GM08714 (cell line): ENCODE data around the gene NBAS.

Source experiments
- H3K4me3 ChIP-seq: fragments of 200-500 bp; sonication (Bioruptor generic); 2 replicates; pipeline ENCODE4 v1.5.1; 2014; ENCODE audit warnings: mild to moderate bottlenecking, low read length, inconsistent platforms
- ZNF274 ChIP-seq: IDR thresholded peaks from 2 replicates; pipeline ENCODE4 v1.6.1; 2012; ENCODE audit warnings: mild to moderate bottlenecking, low read depth, low read length

NBAS gene

DNA sequence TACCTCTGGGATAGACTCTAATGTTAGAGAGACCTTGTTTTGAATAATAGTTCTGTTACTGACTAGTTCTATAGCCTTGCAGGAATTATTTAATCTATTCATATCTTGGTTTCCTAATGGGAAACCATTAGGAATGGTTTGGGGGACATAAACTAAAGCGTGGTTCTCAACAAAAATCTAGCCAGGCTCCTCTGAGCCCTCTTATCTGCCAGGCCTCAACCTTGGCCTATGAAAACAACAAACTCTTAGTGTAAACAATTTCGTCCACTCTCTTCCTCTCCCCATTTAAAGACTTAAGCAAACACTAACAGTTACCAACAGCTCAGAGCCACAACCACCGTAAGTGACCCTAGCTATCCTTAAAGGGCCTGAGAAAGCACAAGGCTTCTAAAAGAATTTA, 10.6 kb upstream of the NBAS start:
- no peak overlapping the region for H3K4me3 ChIP-seq
- no peak for TF ChIP-seq ZNF274

DNA sequence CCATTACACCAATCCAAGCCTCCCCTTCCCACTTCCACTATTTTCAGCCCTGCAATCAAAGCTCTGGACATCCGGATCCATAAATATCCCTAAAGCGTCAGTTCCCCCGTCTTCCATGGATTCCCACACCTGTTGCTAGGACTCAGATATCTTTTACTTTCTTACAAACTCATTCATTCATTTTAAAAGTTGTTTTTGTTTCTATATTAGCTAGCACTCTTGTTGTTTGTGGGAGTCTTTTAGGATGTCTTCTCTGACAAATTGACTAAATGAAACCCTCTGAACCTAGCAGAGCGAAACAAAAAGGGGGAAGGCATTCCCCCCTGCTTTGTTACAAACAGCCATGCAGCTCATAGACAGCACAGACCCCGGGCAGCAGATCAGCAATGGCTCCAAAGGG, 9.0 kb upstream of the NBAS start:
- no peak overlapping the region for H3K4me3 ChIP-seq
- no peak for TF ChIP-seq ZNF274

DNA sequence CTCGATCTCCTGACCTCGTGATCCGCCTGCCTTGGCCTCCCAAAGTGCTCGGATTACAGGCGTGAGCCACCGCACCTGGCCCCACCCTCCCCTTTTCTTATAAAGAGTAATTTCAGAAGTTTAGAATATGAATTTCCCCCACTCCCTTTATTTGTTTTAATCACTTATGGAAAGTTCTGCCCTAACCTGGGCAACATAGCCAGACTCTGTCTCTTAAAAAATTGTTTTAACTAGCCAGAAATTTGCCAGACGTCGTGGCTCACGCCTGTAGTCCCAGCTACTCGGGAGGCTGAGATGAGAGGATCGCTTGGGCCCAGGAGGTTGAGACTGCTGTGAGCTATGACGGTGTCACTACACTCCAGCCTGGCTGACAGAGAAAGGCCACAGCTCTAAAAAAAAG, 7.7 kb upstream of the NBAS start:
- no peak for TF ChIP-seq ZNF274
- H3K4me3 ChIP-seq = no peak overlapping the region

GRCh38 chr2:15566912-15567311, 5.8 kb upstream of the NBAS start:
- no peak overlapping the region for H3K4me3 ChIP-seq
- no peak for TF ChIP-seq ZNF274

- TF ChIP-seq ZNF274 = no peak
Measured at GRCh38 chr2:15565994-15566671, 5.0 kb upstream of the NBAS start.

DNA sequence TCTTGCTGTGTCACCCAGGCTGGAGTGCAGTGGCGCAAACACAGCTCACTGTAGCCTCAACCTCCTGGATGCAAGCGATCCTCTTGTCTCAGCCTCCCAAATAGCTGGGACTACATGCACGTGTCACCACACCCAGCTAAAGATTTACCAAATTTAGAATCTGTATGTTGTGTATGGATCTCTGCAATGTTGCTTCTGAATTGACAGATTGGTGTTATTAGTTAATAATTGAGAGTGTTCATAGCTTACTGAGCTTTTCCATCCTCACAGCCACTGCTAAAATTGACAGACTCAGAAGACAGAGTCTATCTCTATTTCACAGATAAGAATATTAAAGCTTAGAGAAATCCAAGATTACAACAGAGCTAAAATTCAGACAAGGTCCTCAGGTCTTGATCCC, 4.3 kb upstream of the NBAS start:
- no peak for TF ChIP-seq ZNF274
- no peak overlapping the region for H3K4me3 ChIP-seq

More at GRCh38 chr2:15565994-15566671, 5.0 kb upstream of the NBAS start:
- no peak overlapping the region for H3K4me3 ChIP-seq

DNA sequence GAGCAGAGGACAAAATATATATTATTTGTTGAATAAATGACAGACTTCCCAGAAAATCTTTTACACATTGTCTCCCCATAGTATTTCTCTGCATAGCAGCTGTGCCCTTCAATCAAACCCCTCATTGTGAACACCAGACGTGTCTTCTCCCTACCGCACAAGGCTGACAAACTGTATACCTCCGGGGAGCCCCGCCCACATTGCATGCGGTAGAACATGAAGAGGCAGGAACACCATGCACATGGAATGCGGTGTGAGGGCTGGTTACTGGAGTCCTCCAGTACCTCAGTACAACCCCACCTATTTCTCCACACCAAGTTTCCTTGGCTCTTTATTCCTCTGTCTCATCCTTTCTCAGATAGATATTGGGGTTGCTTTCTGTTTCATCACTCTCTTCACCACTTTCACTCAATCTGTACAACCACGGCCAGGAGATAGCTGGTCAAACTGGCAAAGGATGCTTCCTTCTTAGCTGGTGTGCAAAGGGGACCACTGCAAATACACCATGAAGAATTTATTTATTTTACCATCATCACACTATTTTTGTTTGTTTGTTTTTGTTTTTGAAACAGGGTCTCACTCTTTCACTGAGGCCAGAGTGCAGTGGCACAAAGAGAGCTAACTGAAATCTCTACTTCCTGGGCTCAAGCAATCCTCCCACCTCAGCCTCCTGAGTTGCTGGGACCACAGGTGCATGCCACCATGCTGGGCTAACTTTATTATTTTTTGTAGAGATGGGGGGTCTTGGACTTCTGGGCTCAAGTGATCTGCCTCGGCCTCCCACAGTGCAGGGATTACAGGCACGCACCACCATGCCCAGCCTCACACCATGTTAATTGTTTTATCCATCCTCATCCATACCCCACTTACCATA, 2.3 kb upstream of the NBAS start:
- H3K4me3 ChIP-seq = no peak overlapping the region
- no peak for TF ChIP-seq ZNF274

GRCh38 chr2:15562354-15563031, 1.4 kb upstream of the NBAS start:
- no peak overlapping the region for H3K4me3 ChIP-seq
- TF ChIP-seq ZNF274 = no peak

GRCh38 chr2:15561574-15562344, 625 bp upstream of the NBAS start:
- TF ChIP-seq ZNF274 = no peak

GRCh38 chr2:15560140-15560987, 770 bp downstream of the NBAS start:
- no peak for TF ChIP-seq ZNF274
- peak overlapping the region; percentile 80 for H3K4me3 ChIP-seq

More at GRCh38 chr2:15561574-15562344, 625 bp upstream of the NBAS start:
- peak overlapping the region; percentile 80 for H3K4me3 ChIP-seq

DNA sequence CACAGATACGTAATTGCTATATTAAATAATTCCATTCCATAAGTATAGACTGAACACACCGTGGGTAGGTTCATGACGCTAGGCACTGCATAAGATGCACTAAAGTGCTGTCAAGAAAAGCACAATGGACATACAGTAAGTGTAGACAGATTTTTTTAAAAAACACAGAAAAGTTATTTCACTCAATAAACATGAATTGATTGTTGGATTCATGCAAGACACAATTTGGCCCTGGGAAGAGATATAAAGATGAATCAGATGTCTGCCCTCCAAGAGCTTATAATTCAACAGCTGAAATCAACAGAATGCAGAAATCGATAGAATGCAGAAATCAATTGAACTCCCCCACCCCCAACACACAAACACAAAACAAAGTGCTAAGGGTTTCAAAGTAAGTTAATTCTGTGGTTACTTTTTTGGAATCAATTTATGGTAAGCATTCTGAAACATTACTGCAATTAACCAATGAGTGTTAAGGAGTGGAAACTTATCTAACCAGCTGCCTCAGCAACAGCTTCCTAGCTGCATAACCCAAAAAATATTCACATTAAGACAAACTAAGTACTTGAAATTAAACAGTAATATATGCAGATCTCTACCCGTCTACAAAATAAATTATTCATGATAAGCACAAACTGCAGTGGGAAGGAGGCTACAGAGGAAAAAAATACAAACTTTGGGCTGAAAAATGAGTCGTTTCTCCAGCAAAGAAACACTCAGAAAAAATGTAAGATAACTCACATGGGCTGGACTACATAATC, 1.6 kb downstream of the NBAS start:
- H3K4me3 ChIP-seq = peak overlapping the region; percentile 80; the same call in 1 of the 2 replicates
- TF ChIP-seq ZNF274 = no peak

DNA sequence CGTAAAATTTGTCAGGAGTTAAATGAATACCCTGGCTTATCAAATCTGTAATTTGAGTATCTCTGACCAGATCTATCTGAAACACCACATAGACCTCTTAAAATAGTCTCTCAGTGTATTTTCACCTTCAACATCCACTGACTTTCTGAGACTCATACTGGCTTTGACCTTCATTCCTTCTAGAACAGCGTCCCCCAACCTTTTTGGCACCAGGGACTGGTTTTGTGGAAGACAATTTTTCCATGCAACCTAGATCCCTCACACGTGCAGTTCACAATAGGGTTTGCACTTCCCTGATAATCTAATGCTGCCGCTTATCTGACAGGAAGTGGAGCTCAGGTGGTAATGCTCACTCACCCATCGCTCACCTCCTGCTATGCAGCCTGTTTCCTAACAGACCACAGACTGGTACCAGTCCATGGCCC, 3.2 kb downstream of the NBAS start:
- no peak overlapping the region for H3K4me3 ChIP-seq
- TF ChIP-seq ZNF274 = no peak
